Measurements from ENCODE around the gene SLC25A27.

SLC25A27 gene

DNA sequence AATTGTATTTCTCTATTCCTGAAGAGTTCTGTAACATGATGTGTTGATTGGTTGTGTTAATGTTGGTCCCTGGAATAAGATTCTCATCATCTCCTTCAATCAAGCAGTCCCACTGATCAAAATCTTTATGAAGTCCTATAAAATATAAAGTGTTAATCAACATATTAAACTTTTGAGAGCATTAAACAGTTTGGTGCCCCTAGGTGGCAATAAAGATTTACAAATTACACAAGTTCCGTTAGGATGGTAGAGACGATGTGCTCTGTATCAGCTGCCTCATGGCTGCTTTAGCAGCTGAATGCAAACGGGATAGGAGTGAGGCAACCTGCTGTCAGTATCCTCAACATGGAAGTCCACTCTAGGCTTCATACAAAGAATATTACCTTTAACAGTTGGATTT, 51.8 kb downstream of the SLC25A27 start:
- no peak for FAIRE-seq
- DNase-seq (ENCODE audit: insufficient read length, low spot score) = peak; percentile 7

DNA sequence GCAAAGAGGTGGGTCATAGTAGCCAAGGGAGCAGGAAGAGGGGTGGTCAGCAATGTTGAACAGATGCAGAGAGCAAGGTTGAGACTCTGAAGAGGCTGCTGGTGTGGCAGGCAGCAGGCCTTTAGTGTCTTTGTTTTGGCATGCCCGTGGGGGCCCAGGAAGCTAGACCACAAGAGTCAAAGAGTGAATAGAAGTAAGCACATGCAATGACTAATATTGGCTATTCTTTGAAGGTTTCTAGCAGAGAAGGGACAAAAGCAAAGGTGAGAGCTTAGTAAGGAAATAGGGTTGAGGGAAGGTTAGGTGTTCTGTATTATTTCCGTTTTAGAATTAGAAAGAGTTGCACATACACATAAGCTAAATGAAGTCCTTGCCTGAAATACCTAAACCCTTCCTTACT, 53.7 kb downstream of the SLC25A27 start:
- DNase-seq (ENCODE audit: insufficient read length, low spot score) (no peak), FAIRE-seq (no peak)

DNA sequence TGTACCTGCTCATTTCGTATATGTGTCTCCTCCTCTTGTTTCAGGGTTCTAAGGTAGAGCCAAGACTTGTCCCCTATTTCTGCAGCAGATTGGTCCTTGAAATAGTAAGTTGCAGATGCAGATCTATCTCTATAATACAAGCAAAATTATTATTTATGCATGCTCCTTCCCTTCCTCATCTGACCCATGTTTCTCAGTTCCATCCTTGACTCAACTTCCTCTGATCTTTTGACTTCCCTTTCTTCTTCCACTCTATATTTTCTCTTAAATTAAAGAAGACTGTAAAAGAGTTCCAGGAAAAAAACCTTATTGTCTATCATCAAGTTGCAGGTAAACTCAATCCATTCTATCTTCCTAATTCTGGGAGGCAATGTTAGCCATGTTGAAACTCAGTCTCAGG, 58.7 kb downstream of the SLC25A27 start:
- DNase-seq (ENCODE audit: insufficient read length, low spot score) (no peak), FAIRE-seq (no peak)

DNA sequence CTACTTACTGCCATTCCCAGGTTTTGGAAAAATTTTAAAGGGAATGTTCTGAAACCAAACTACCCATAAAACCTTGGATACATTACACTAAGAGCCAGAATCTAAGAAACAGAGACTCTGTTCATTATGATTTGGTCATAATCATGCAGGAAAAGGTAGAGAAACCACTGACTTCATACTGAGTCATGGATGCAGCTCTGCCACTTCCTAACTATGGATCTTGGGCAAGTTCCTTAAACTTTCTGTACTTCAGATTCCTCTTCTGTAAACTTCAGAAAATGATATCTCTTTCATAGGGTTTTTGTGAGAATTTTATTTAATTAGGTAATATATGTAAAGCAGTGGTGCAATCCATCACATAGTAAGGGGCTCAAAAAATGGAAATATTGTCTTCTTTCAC, 62.4 kb downstream of the SLC25A27 start:
- FAIRE-seq (no peak), DNase-seq (ENCODE audit: insufficient read length, low spot score) (no peak)

DNA sequence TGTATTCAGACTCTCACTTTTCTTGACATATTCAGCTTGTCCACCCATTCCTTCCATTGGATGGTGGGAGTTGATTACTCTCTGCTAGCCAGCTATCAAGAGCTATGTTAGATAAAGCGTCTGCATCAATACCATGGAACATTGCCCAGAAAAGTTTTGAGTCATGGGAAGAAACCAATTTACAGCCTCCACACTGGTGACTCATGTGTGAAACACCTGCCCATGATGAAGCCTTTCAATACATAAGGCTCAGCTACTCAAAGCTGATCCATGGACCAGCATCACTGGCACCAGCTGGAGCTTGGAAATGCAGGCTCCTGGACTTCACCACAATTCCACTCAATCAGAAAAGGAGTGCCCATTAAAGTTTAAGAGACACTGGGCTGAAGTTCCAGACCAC, 66.3 kb downstream of the SLC25A27 start:
- FAIRE-seq (no peak), DNase-seq (ENCODE audit: insufficient read length, low spot score) (no peak)

DNA sequence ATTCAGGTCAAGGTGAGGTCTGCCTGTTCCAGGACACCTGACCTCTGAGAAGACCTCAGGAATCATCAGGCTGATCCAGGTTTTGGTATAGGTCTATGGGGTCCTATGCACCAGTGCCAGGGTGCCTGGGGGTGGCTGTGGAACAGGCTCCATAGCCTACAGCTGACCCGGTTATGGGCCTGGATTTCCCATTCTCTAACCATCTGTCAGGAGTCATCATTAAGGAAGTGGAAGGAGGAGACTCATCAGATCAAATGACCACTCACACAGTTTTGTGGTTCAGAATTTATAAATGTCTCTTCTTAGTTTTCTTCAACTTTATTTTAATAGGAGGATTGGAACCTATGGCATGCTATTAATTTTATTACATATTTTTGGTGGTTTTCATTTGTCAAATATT, 67.6 kb downstream of the SLC25A27 start:
- no peak for DNase-seq (ENCODE audit: insufficient read length, low spot score)
- FAIRE-seq = no peak
